Common myeloid progenitor, CD34-positive (primary cell): ENCODE data around the gene FES.

Source experiments
- CTCF ChIA-PET: fragments of 350-600 bp; sonication (Branson Sonifier 250); formaldehyde crosslinking; loops from one replicate; lab custom pipeline; 2021; ENCODE audit warnings: antibody characterized with exemption; lab: Charles Lee
- POLR2A ChIA-PET: fragments of 350-600 bp; sonication (Branson Sonifier 250); formaldehyde crosslinking; loops from one replicate; lab custom pipeline; 2021; ENCODE audit warnings: antibody characterized with exemption; lab: Charles Lee
- DNase-seq, 3 donors: peaks; one replicate each; pipeline versions ENCODE4 v3.0.0 to v3.0.0-alpha.2; 2013
- H3K27ac ChIP-seq, 2 experiments: 1 replicate in 1 of 2; 2 replicates in 1 of 2; pipeline ENCODE4 v1.7.0; 2013; ENCODE audit warnings: inconsistent platforms in 2 of 2, low read length in 2 of 2, mild to moderate bottlenecking in 2 of 2, low read depth in 1 of 2, moderate library complexity in 1 of 2; ENCODE audit not compliant: severe bottlenecking in 2 of 2, insufficient read depth in 1 of 2, poor library complexity in 1 of 2
- H3K27me3 ChIP-seq, 5 experiments: replicated peaks in 2 of 5; 1 replicate in 3 of 5; 2 replicates in 2 of 5; pipeline versions ENCODE4 v1.6.1 to v1.7.0; 2013; ENCODE audit warnings: low read length in 4 of 5, mild to moderate bottlenecking in 2 of 5, moderate library complexity in 2 of 5, inconsistent platforms in 1 of 5; ENCODE audit not compliant: insufficient read depth in 5 of 5, control insufficient read depth in 4 of 5
- H3K36me3 ChIP-seq, 4 experiments: 1 replicate in 2 of 4; 2 replicates in 2 of 4; pipeline versions ENCODE4 v1.6.1 to v1.7.0; 2013; ENCODE audit warnings: low read length in 3 of 4, control low read depth in 1 of 4, mild to moderate bottlenecking in 1 of 4; ENCODE audit not compliant: control insufficient read depth in 4 of 4, insufficient read depth in 4 of 4
- H3K4me1 ChIP-seq, 4 experiments: 1 replicate in 3 of 4; 2 replicates in 1 of 4; pipeline versions ENCODE4 v1.6.1 to v1.7.1; 2013; ENCODE audit warnings: low read length in 3 of 4, mild to moderate bottlenecking in 3 of 4, control low read depth in 1 of 4, inconsistent platforms in 1 of 4, moderate library complexity in 1 of 4; ENCODE audit not compliant: control insufficient read depth in 4 of 4, insufficient read depth in 4 of 4; ENCODE audit errors: control extremely low read depth in 1 of 4
- H3K4me3 ChIP-seq, 7 experiments: 1 replicate in 4 of 7; 2 replicates in 3 of 7; pipeline versions ENCODE4 v1.5.1 to v1.7.0; 2013; ENCODE audit warnings: mild to moderate bottlenecking in 7 of 7, low read length in 6 of 7, moderate library complexity in 6 of 7, inconsistent platforms in 2 of 7, low read depth in 2 of 7, control low read depth in 1 of 7; ENCODE audit not compliant: insufficient read depth in 4 of 7, control insufficient read depth in 1 of 7; ENCODE audit errors: extremely low read depth in 1 of 7
- H3K9me3 ChIP-seq, 5 experiments: 1 replicate in 4 of 5; 2 replicates in 1 of 5; pipeline versions ENCODE4 v1.6.1 to v1.7.1; 2013; ENCODE audit warnings: low read length in 4 of 5, mild to moderate bottlenecking in 2 of 5, inconsistent platforms in 1 of 5, low read depth in 1 of 5, moderate library complexity in 1 of 5; ENCODE audit not compliant: control insufficient read depth in 4 of 5, insufficient read depth in 2 of 5; ENCODE audit errors: control extremely low read depth in 1 of 5
- WGBS: methylation state at CpG from one replicate; pipeline ENCODE4 v1.1.5; 2013; ENCODE audit not compliant: insufficient coverage; 5-methylcytosine and 5-hydroxymethylcytosine counted together

Gene FES

DNA sequence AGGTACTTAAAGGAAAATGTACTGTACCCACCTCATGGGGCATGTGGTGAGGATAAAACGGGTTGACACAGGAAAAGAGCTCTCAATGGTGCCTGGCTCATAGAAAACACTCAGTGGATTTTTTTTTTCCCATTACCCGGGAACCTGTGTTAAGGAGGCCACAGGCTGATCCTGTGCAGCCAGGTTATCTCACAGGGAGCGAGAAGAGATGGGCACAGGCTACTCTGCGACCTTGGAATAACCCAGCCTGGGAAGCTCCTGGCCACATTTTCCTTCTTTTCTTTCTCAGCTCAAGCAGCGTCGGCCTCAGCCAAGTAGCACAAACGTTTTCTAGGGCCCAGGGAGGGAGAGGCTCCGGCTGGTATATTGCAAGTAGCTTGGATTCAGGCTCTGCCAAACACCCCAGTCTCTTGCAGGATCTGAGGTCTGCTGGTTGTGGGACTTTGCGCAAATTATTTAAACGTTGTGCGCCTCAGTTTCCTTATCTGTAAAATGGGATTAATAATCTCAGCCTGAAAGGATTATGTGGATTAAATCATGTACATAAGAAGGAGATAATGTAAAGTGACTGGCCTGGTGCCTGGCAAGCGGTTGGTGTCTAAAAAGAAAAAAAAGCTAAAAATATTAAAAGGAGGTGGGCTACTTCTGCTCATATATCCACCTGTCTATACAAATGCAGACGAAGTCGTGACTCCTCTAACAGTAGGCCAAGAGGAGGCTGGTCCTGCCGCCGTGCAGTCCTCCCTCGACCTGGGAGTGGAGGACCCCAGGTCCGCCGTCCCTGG, 13.8 kb upstream of the FES start:
- Histone ChIP-seq H3K27me3 (no peaks in the 10 kb centered on the region), H3K36me3 (peaks cover 0 to 8% (median under 1%) of the 10 kb centered on the region in 4 experiments), H3K4me3 (peak overlapping the region; percentile 61 to 90 (median 76)), H3K9me3 (no peaks in the 10 kb centered on the region), H3K27ac (peak overlapping the region; percentile 72 to 89), H3K4me1 (peaks cover 15 to 59% (median 49%) of the 10 kb centered on the region in 4 experiments)
- DNase-seq: peak in 1 of 3 donors; percentile 58
- WGBS: 33% methylated on average over 18 of the region's 19 CpGs
- ChIA-PET POLR2A (interaction anchor here (0.6 to 1.8 kb wide), 7 partner anchors 11 to 34 kb away, joined by 3 to 7 read pairs (median 5); partner anchors contain the start of gene FES), CTCF (interaction anchor here (0.6 to 2.4 kb wide), 7 partner anchors 15 to 151 kb away, joined by 3 to 13 read pairs (median 5); partner anchors contain the start of gene FES)

DNA sequence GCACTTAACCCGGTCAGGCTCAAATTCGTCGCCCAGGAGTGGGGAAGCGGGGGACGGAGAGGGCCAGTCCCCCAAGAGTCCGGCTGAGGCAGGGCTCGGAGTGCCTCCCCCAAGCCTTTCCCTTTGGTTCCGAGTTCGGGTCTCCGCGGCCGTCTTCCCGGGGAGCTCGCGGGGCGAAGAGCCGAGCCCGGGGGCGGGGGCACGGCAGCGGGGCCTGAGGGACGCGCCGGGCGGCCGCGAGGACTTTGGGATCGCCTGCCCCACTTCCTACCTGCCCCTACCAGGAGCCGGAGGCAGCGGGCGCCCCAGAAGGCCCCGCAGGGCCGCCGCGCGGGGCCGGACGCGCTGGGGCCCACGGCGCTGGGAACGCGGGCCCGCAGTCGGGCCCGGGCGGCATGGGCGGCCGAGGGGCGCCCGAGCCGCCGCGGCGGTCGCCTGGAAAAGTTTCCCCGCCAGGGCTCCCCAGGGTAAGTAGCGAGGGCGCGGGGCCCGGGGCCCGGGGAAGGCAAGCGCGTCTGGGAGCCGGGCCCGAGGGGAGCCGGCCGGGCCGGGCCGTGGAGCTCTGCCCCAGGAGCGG, 13.1 kb upstream of the FES start:
- peaks cover 0 to 15% (median 6%) of the 10 kb centered on the region in 4 experiments for H3K36me3 ChIP-seq
- H3K9me3 ChIP-seq: no peaks in the 10 kb centered on the region
- H3K27me3 ChIP-seq: no peaks in the 10 kb centered on the region
- H3K4me1 ChIP-seq: peaks cover 15 to 59% (median 49%) of the 10 kb centered on the region in 4 experiments
- ChIA-PET POLR2A (interaction anchor here (0.5 to 1.8 kb wide), 9 partner anchors 10 to 53 kb away, joined by 3 to 7 read pairs (median 4); partner anchors contain the start of gene FES), CTCF (interaction anchor here (1.2 to 2.4 kb wide), 5 partner anchors 14 to 41 kb away, joined by 3 to 13 read pairs (median 5); partner anchors contain the start of gene FES)
- peak overlapping the region; percentile 72 to 89 for H3K27ac ChIP-seq
- peak overlapping the region; percentile 61 to 90 (median 76) for H3K4me3 ChIP-seq
- peak in 1 of 3 donors; percentile 42 for DNase-seq
- WGBS: 0% methylated on average over 42 of the region's 71 CpGs

DNA sequence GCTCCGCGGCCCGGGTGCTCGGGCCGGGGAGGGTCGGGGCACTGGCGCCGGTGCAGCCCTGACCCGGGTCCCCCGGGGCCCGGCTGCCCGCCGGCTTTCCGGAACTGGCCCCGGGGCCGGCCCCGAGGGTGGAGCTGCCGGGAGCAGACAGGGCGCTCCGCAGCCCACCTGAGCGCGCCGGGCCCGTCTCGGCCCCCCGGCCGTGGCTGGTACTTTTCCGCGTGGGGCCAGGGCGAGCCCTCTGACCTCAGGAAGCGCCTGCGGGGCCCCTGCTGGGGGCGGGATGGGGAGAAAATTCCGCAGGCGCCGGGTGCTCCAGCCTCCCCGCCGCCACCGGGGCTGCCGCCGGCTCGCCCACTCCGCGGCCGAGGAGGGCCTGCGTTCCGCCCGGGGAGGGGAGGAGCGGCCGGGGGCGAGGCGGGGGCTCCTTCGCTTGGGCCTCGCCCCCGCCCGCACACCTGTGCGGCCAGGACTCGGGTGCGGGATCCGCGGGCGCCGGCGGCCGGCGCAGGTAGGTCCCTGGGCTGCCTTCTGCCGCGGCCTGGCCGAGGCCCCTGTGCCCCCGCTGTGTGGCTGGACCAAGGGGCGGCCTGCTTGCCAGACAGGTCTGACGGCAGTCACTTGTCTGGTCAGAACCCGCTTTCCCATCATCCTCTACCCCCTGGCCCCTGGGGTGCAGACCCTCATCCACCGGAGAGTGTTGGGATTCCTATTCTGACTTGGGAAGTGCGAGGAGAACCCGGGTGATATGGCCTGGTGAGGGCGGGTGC, 12.4 kb upstream of the FES start:
- Histone ChIP-seq H3K27me3 (no peaks in the 10 kb centered on the region), H3K4me3 (peak overlapping the region; percentile 61 to 90 (median 76)), H3K9me3 (no peaks in the 10 kb centered on the region), H3K36me3 (peaks cover 3 to 21% (median 12%) of the 10 kb centered on the region in 4 experiments), H3K4me1 (peaks cover 15 to 59% (median 49%) of the 10 kb centered on the region in 4 experiments), H3K27ac (peak overlapping the region; percentile 46 to 89)
- DNase-seq: no peak
- ChIA-PET CTCF (interaction anchor here (1.3 to 2.4 kb wide), 4 partner anchors 14 to 42 kb away, joined by 4 to 13 read pairs (median 6); partner anchors contain the start of gene FES), POLR2A (interaction anchor here (0.5 to 1.8 kb wide), 9 partner anchors 9 to 54 kb away, joined by 3 to 7 read pairs (median 4); partner anchors contain the start of gene FES)
- 0% methylated on average over 67 of the region's 77 CpGs for WGBS

DNA sequence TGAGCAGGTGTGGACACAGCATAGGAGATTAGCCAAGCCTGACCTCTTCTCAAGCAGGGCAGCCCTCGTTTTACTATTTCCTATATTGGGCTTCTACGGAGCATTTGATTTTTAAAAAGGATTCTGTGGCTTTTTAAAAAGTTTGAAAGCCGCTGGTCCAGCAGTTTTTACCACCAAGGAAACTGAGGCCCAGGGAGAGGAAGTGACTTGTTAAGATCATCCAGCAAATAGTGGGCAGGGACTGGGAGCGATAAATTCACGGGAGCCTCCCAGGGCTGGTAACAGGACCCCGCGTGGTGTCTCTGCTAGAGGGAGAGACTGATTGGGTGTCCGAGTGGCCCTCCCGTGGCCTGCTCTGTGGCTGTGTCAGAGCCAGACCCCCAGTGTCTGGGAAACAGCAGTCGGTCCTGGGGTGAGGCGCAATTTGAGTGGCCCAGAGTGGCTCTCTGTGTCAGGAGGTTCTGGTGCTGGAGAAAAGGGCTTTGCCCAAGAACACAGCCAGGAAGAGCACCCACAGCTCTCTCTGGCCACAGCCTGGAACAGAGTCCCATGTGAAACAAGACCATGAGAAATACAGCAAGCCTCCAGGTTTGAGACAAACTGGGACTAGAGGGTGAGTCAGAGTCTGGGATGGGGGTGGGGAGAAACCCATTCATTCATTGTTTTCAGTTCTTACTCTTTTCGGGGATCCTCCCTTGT, 11.7 kb upstream of the FES start:
- Histone ChIP-seq H3K4me3 (peak overlapping the region; percentile 61 to 90 (median 76)), H3K27me3 (no peaks in the 10 kb centered on the region), H3K9me3 (no peaks in the 10 kb centered on the region), H3K27ac (peak overlapping the region; percentile 46 to 89), H3K36me3 (peaks cover 3 to 29% (median 20%) of the 10 kb centered on the region in 4 experiments), H3K4me1 (peaks cover 15 to 59% (median 49%) of the 10 kb centered on the region in 4 experiments)
- peak in 2 of 3 donors; percentile 47 to 51 for DNase-seq
- POLR2A ChIA-PET: no interaction called here
- WGBS: 66% methylated on average over 9 of the region's 12 CpGs
- CTCF ChIA-PET: interaction anchor here (2.2 to 2.4 kb wide), 2 partner anchors 12 to 55 kb away, joined by 8 to 16 read pairs; partner anchors contain the start of gene FES

DNA sequence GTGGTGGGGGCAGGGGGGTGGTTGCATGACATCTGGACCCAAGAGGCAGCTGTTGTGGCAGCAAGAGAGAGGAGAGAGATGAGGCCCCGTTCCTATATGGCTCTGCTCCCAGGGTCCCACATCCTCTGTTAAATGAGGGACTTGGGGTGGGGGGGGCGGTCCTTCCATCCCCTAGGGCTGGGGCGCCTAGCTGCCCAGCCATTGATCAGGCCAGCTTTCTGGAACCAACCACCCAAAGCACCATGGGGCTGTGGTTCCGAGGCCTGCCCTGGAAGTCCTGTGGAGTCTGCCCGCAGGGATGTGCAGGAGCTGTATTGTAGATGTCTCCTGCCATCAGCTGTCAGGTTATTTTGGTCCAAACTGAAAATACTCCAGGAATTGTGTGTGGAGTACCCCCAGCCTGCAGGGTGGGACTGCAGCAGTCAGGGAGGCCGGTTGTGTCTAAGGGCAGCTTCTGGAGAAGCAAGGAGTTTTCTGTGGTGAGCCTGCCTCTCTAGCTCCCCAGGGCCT, 10.8 kb upstream of the FES start:
- Histone ChIP-seq H3K36me3 (peaks cover 3 to 38% (median 28%) of the 10 kb centered on the region in 4 experiments), H3K9me3 (no peaks in the 10 kb centered on the region), H3K27ac (peak overlapping the region in 1 of 2 experiments; percentile 89), H3K4me3 (peak overlapping the region in 6 of 7 experiments; percentile 2 to 90 (median 52)), H3K27me3 (no peaks in the 10 kb centered on the region), H3K4me1 (peaks cover 15 to 52% (median 49%) of the 10 kb centered on the region in 4 experiments)
- no peak for DNase-seq
- ChIA-PET CTCF (interaction anchor here (0.7 to 2.4 kb wide), 7 partner anchors 10 to 62 kb away, joined by 3 to 16 read pairs (median 3); partner anchors contain the start of genes FES and UNC45A), POLR2A (no interaction called here)
- 80% methylated on average over 3 of the region's 6 CpGs for WGBS
